ENCODE data around the gene SACS. TPM values are rescaled to one million over a fixed set of nuclear protein-coding genes. Genes with fewer than 3 reads are reported as not detected.
A peak's percentile ranks its signal among the peaks of the same experiment; 100 is the strongest.

Gene SACS
- total RNA-seq, 1 donor from 2014 or later, result 75.4 TPM

- TF ChIP-seq, protein P1, sequence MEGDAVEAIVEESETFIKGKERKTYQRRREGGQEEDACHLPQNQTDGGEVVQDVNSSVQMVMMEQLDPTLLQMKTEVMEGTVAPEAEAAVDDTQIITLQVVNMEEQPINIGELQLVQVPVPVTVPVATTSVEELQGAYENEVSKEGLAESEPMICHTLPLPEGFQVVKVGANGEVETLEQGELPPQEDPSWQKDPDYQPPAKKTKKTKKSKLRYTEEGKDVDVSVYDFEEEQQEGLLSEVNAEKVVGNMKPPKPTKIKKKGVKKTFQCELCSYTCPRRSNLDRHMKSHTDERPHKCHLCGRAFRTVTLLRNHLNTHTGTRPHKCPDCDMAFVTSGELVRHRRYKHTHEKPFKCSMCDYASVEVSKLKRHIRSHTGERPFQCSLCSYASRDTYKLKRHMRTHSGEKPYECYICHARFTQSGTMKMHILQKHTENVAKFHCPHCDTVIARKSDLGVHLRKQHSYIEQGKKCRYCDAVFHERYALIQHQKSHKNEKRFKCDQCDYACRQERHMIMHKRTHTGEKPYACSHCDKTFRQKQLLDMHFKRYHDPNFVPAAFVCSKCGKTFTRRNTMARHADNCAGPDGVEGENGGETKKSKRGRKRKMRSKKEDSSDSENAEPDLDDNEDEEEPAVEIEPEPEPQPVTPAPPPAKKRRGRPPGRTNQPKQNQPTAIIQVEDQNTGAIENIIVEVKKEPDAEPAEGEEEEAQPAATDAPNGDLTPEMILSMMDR (conservative IDR thresholded peaks at IDR 0.05), result no peak
- Mint-ChIP-seq H3K36me3 (ENCODE audit: low read depth) (peaks cover 64% of the 10 kb centered on the region), H3K27ac (ENCODE audit: unreplicated experiment) (peak overlapping the region; percentile 83), H3K4me3 (no peak overlapping the region), H3K9me3 (peaks cover 6% of the 10 kb centered on the region), H3K4me1 (peaks cover 22% of the 10 kb centered on the region), H3K27me3 (ENCODE audit: low read depth) (no peaks in the 10 kb centered on the region)
- DNase-seq (ENCODE audit: low read depth, low spot score), result no peak
These were observed 88.4 kb downstream of the SACS start for GRCh38 chr13:23344931-23345595.

- Mint-ChIP-seq H3K4me3 (no peak overlapping the region), H3K36me3 (ENCODE audit: low read depth) (peaks cover 83% of the 10 kb centered on the region), H3K4me1 (no peaks in the 10 kb centered on the region), H3K27ac (ENCODE audit: unreplicated experiment) (no peak overlapping the region), H3K27me3 (ENCODE audit: low read depth) (no peaks in the 10 kb centered on the region), H3K9me3 (peaks cover 28% of the 10 kb centered on the region)
- TF ChIP-seq, protein P1 (conservative IDR thresholded peaks at IDR 0.05), result no peak
- DNase-seq (ENCODE audit: low read depth, low spot score), result no peak
These were observed 94.3 kb downstream of the SACS start for GRCh38 chr13:23339225-23339624.

DNA sequence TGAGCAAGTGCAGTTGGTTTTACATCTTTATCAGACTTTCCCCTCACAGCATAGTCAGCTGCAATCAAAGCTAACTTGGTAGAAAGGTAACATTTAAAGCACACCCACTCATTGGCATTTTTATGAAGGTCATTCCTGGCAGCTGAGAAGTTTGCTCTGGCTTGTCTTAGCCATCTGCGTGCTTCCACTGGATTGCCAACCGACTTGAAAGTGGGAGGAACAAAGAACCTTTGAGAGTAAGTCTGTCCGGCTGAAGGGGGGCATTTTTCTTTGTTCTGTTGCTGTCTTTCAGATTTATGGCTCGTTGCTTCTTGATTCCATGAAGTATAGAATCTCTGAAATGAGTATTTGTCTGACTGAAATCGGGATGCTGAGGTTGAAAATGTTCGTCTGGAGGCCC, 103.1 kb downstream of the SACS start:
- Mint-ChIP-seq H3K4me1 (peaks cover 23% of the 10 kb centered on the region), H3K36me3 (ENCODE audit: low read depth) (peaks cover 60% of the 10 kb centered on the region), H3K27ac (ENCODE audit: unreplicated experiment) (peak overlapping the region; percentile 48), H3K27me3 (ENCODE audit: low read depth) (no peaks in the 10 kb centered on the region), H3K9me3 (peaks cover 20% of the 10 kb centered on the region), H3K4me3 (no peak overlapping the region)
- TF ChIP-seq, protein P1 (conservative IDR thresholded peaks at IDR 0.05), result no peak
- DNase-seq (ENCODE audit: low read depth, low spot score), result no peak

- Mint-ChIP-seq H3K27ac (ENCODE audit: unreplicated experiment) (no peak overlapping the region), H3K36me3 (ENCODE audit: low read depth) (peaks cover 9% of the 10 kb centered on the region), H3K4me3 (no peak overlapping the region), H3K27me3 (ENCODE audit: low read depth) (no peaks in the 10 kb centered on the region), H3K9me3 (no peaks in the 10 kb centered on the region), H3K4me1 (peaks cover 37% of the 10 kb centered on the region)
- DNase-seq (ENCODE audit: low read depth, low spot score), result no peak
- TF ChIP-seq, protein P1 (conservative IDR thresholded peaks at IDR 0.05), result no peak
These were observed 108.3 kb downstream of the SACS start for GRCh38 chr13:23325191-23325590.

GRCh38 chr13:23323946-23324709, 109.4 kb downstream of the SACS start:
- TF ChIP-seq, protein P1 (conservative IDR thresholded peaks at IDR 0.05), result no peak
- Mint-ChIP-seq H3K27ac (ENCODE audit: unreplicated experiment) (peak overlapping the region; percentile 37), H3K36me3 (ENCODE audit: low read depth) (no peaks in the 10 kb centered on the region), H3K9me3 (no peaks in the 10 kb centered on the region), H3K4me1 (peaks cover 32% of the 10 kb centered on the region), H3K4me3 (no peak overlapping the region), H3K27me3 (ENCODE audit: low read depth) (no peaks in the 10 kb centered on the region)
- no peak for DNase-seq (ENCODE audit: low read depth, low spot score)

Measured in neural crest cell (in vitro differentiated cells).